ENCODE measurements around the gene FLRT3. TPM values are rescaled to one million over a fixed set of nuclear protein-coding genes. Genes with fewer than 3 reads are reported as not detected.
A peak's percentile ranks its signal among the peaks of the same experiment; 100 is the strongest.

FLRT3 gene
- polyA plus RNA-seq: 69.7 to 123 TPM (median 91.7 TPM) in 3 replicates
- polyA plus RNA-seq (2011; ENCODE audit: low read depth): 26.0 TPM
- 19.7 and 39.9 TPM in 2 replicates for polyA plus RNA-seq (2011; cell fraction: cytosol; rRNA removed)
- 161 and 172 TPM in 2 replicates for polyA plus RNA-seq (2011; cell fraction: nucleus; rRNA removed)
- polyA plus RNA-seq (2012; ENCODE audit: low replicate concordance): 25.7 and 51.0 TPM in 2 replicates
- 39.2 to 159 TPM (median 142 TPM) in 3 replicates for polyA minus RNA-seq
- 40.3 TPM for polyA minus RNA-seq (2011; cell fraction: cytosol; rRNA and poly(A)+ RNA removed)
- 147 and 284 TPM in 2 replicates for polyA minus RNA-seq (2011; cell fraction: nucleus; rRNA and poly(A)+ RNA removed)

GRCh38 chr20:14337400-14338171 lies at the start of gene FLRT3:
Gene FLRT3, minus strand, starts transcription at chr20:14337612. Its CDS starts 10,106 bp downstream, at chr20:14327506.
- H3K4me1 ChIP-seq (ENCODE audit: control insufficient read depth, extremely low read depth, insufficient read depth, low read length): peaks cover 14% of the 10 kb centered on the region
- H3K4me3 ChIP-seq (ENCODE audit: control insufficient read depth in 2 of 3, extremely low read depth in 1 of 3, insufficient read depth in 2 of 3, low read depth in 1 of 3, low read length in 3 of 3): peak within 1 kb of the TSS; percentile 62 to 93 (median 91)
- TF ChIP-seq CTCF (optimal IDR thresholded peaks at IDR 0.05 in 1 of 3, IDR thresholded peaks at IDR 0.05 in 1 of 3, conservative IDR thresholded peaks at IDR 0.05 in 1 of 3; ENCODE audit: extremely low read depth in 1 of 3, insufficient read depth in 2 of 3, low read length in 3 of 3) (peak; percentile 74 to 97 (median 89)), EZH2 (IDR thresholded peaks at IDR 0.05; ENCODE audit: low read length) (no peak)
- dilution Hi-C loops (cut with MboI; ENCODE audit: extremely low pct_ligation_motif_present, low sequenced_read_pairs): loop anchor here (25.0 kb wide), 1 partner anchor 375 kb away; no protein-coding TSS in a partner anchor
- no peaks in the 10 kb centered on the region for H3K9me1 ChIP-seq (ENCODE audit: control insufficient read depth, extremely low read depth, insufficient read depth, low read length)
- H3K4me2 ChIP-seq (ENCODE audit: control insufficient read depth, extremely low read depth, insufficient read depth, low read depth, low read length): peak within 1 kb of the TSS; percentile 57
- no peaks in the 10 kb centered on the region for H3K9me3 ChIP-seq (ENCODE audit: control insufficient read depth, low read depth, low read length)
- no peaks in the 10 kb centered on the region for H4K20me1 ChIP-seq (ENCODE audit: control insufficient read depth, extremely low read depth, insufficient read depth, low read length)
- H3K36me3 ChIP-seq (ENCODE audit: control insufficient read depth in 2 of 2, extremely low read depth in 1 of 2, insufficient read depth in 2 of 2, low read length in 2 of 2): no peaks in the 10 kb centered on the region
- peak within 1 kb of the TSS; percentile 94 for H3K9ac ChIP-seq (ENCODE audit: control insufficient read depth, extremely low read depth, insufficient read depth, low read length)
- peaks cover 48% of the 10 kb centered on the region for H3K79me2 ChIP-seq (ENCODE audit: control insufficient read depth, insufficient read depth, low read length)
- H3K27ac ChIP-seq (ENCODE audit: control insufficient read depth, insufficient read depth, low read length): peak within 1 kb of the TSS; percentile 95
- no peaks in the 10 kb centered on the region for H3K27me3 ChIP-seq (ENCODE audit: control insufficient read depth, extremely low read depth, insufficient read depth, low read length)
- FAIRE-seq: peak; percentile 100
- H2AFZ ChIP-seq (ENCODE audit: control insufficient read depth, low read length): peak within 1 kb of the TSS; percentile 44
- DNase-seq (ENCODE audit: low read depth, low spot score): peak; percentile 96

GRCh38 chr20:14386726-14387125 lies 49.3 kb upstream of the FLRT3 start:
- TF ChIP-seq EZH2 (IDR thresholded peaks at IDR 0.05; ENCODE audit: low read length) (no peak), CTCF (optimal IDR thresholded peaks at IDR 0.05 in 1 of 3, IDR thresholded peaks at IDR 0.05 in 1 of 3, conservative IDR thresholded peaks at IDR 0.05 in 1 of 3; ENCODE audit: extremely low read depth in 1 of 3, insufficient read depth in 2 of 3, low read length in 3 of 3) (no peak)
- H2AFZ ChIP-seq (ENCODE audit: control insufficient read depth, low read length): no peak overlapping the region
- H3K9ac ChIP-seq (ENCODE audit: control insufficient read depth, extremely low read depth, insufficient read depth, low read length): no peak overlapping the region
- DNase-seq (ENCODE audit: low read depth, low spot score) (no peak), FAIRE-seq (no peak)
- no peak overlapping the region for H3K27ac ChIP-seq (ENCODE audit: control insufficient read depth, insufficient read depth, low read length)
- H3K4me2 ChIP-seq (ENCODE audit: control insufficient read depth, extremely low read depth, insufficient read depth, low read depth, low read length): no peak overlapping the region
- no peak overlapping the region for H3K4me3 ChIP-seq (ENCODE audit: control insufficient read depth in 2 of 3, extremely low read depth in 1 of 3, insufficient read depth in 2 of 3, low read depth in 1 of 3, low read length in 3 of 3)
- no peaks in the 10 kb centered on the region for H3K27me3 ChIP-seq (ENCODE audit: control insufficient read depth, extremely low read depth, insufficient read depth, low read length)
- H3K36me3 ChIP-seq (ENCODE audit: control insufficient read depth in 2 of 2, extremely low read depth in 1 of 2, insufficient read depth in 2 of 2, low read length in 2 of 2): no peaks in the 10 kb centered on the region
- no peaks in the 10 kb centered on the region for H3K79me2 ChIP-seq (ENCODE audit: control insufficient read depth, insufficient read depth, low read length)
- H3K9me3 ChIP-seq (ENCODE audit: control insufficient read depth, low read depth, low read length): no peaks in the 10 kb centered on the region
- H4K20me1 ChIP-seq (ENCODE audit: control insufficient read depth, extremely low read depth, insufficient read depth, low read length): no peaks in the 10 kb centered on the region
- H3K9me1 ChIP-seq (ENCODE audit: control insufficient read depth, extremely low read depth, insufficient read depth, low read length): no peaks in the 10 kb centered on the region
- H3K4me1 ChIP-seq (ENCODE audit: control insufficient read depth, extremely low read depth, insufficient read depth, low read length): peaks cover 12% of the 10 kb centered on the region
- dilution Hi-C loops (cut with MboI; ENCODE audit: extremely low pct_ligation_motif_present, low sequenced_read_pairs): no loop called here

Data from keratinocyte (primary cell).